T-helper 17 cell (primary cell): ENCODE results near the gene FLOT2. TPM values are rescaled to one million over a fixed set of nuclear protein-coding genes. Genes with fewer than 3 reads are reported as not detected.
A peak's percentile ranks its signal among the peaks of the same experiment; 100 is the strongest.
"Not testable (repeated sequence)": the region's sequence is repeated elsewhere in the genome, so short reads cannot be mapped to it uniquely, and the experiment has no call there.

Experiments
- ATAC-seq: fragments of 150-1000 bp; cut with Tn5 transposase; 2 replicates; pipeline ENCODE4 v1.10.0; 2021; ENCODE audit warnings: mild to moderate bottlenecking, moderate library complexity
- DNase-seq, 3 donors: peaks; one replicate each; pipeline versions ENCODE4 v3.0.0 to v3.0.0-alpha.2; 2020 to 2021
- H3K9me3 ChIP-seq: one replicate; pipeline ENCODE4 v1.7.0; 2013; ENCODE audit warnings: low read length, mild to moderate bottlenecking; ENCODE audit not compliant: control insufficient read depth, poor library complexity, severe bottlenecking
- H3K27ac Mint-ChIP-seq: one replicate; pipeline ENCODE4 v1.8.0; 2022; ENCODE audit warnings: mild to moderate bottlenecking, moderate library complexity, mixed read lengths
- H3K27me3 Mint-ChIP-seq: one replicate; pipeline ENCODE4 v1.8.0; 2022; ENCODE audit warnings: mixed read lengths
- H3K36me3 Mint-ChIP-seq: one replicate; pipeline ENCODE4 v1.8.0; 2022; ENCODE audit warnings: low read depth, mixed read lengths
- H3K4me1 Mint-ChIP-seq: one replicate; pipeline ENCODE4 v1.8.0; 2022; ENCODE audit warnings: mild to moderate bottlenecking, mixed read lengths
- H3K4me3 Mint-ChIP-seq: one replicate; pipeline ENCODE4 v1.8.0; 2022; ENCODE audit warnings: mild to moderate bottlenecking, moderate library complexity, mixed read lengths
- total RNA-seq, 4 donors: library from RNA in 2 of 4; stranded (reverse) in 2 of 4; gene quantifications; one replicate each; pipeline ENCODE4 v1.2.3 and lab custom pipeline; 2022 to 2026

Gene FLOT2
- total RNA-seq, 2 donors from 2014 or later: 132 to 147 TPM

DNA sequence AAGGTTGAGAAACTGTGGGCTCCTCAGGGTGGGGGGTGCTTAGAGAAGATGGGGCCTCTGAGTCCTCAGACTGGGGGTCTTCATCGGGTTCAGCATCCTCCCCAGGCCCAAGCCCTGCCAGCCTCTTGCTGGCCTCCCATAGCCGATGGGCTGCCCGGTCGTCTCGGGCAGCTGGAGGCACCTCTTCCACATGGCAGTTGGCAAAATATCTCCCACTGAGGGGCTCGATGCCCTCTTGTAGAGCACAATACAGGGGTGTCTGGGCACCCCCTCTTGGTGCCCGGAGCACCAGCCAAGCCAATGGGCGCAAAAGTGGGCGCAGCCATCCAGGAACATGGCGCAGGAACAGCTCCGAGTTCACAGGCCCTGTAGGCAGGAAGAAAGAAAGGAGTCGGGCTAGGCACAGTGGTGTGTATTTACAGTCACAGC, 1.0 kb upstream of the FLOT2 start:
- H3K9me3 ChIP-seq: no peaks in the 10 kb centered on the region
- peak overlapping the region; percentile 98 for H3K27ac Mint-ChIP-seq
- H3K4me3 Mint-ChIP-seq: peak overlapping the region; percentile 97
- DNase-seq (no peak), ATAC-seq (no peak)
- H3K4me1 Mint-ChIP-seq: peaks cover 47% of the 10 kb centered on the region
- no peaks in the 10 kb centered on the region for H3K27me3 Mint-ChIP-seq
- peaks cover 5% of the 10 kb centered on the region for H3K36me3 Mint-ChIP-seq

DNA sequence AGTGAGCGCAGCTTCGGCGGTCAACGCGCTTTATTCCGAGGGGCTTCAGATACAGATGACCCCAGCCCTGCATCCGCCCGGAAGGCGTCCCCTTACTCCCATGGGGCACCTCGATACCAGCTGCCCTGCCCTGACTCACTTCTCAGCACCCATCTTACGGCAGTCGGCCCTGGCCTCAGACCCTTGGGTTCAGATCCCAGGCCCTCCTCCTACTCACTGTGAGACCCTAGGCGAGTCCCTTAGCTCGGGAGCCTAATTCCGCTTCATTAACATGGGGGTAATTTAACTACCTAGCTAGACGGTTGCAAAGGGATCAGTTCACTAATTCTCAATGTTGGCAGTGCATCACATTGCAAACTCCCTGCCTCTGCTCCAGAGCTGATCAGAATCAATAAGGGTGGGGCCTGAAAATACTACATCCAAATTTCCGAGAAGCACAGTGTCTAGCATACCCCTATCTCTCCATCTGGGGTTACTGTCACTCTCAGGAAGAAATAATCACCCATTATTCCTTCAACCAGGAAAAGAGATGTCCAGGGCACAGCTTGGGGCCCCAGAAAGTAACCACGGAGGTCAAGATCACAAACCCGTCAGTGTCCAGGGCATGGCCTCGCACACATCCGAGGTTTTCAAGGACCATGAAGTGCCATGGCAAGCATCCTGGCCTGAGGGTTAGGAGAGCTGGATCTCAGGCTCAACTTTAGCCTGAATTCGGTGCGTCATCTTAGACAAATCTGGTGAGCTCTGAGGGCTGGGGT, 415 bp upstream of the FLOT2 start:
- no peaks in the 10 kb centered on the region for H3K9me3 ChIP-seq
- DNase-seq (no peak), ATAC-seq (no peak)
- Mint-ChIP-seq H3K4me3 (peak overlapping the region; percentile 97), H3K36me3 (peaks cover 5% of the 10 kb centered on the region), H3K4me1 (peaks cover 48% of the 10 kb centered on the region), H3K27me3 (no peaks in the 10 kb centered on the region), H3K27ac (peak overlapping the region; percentile 98)

DNA sequence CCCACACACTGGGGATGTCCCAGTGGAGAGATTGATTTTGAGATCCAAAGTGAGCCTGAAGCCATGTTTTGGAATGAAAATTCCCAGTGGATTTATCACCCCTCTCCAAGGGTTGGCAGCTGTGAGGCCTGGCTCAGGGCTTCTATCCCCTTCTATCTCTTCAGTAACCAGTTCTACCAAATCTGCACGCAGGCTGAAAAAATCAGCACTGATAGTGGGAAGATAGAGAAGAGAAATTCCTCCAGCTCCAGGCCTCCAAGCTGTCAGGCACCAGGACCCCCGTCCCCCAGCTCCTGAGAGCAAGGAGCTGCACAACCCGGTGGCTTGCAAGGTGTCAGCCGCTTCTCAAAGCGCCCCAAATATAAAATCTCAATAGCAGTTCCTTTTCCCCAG, 1.0 kb downstream of the FLOT2 start:
- H3K36me3 Mint-ChIP-seq: peaks cover 3% of the 10 kb centered on the region

GRCh38 chr17:28895794-28896447, 1.6 kb downstream of the FLOT2 start:
- ATAC-seq: no peak
- peak overlapping the region; percentile 98 for H3K27ac Mint-ChIP-seq
- H3K9me3 ChIP-seq: no peaks in the 10 kb centered on the region
- H3K27me3 Mint-ChIP-seq: no peaks in the 10 kb centered on the region
- peak overlapping the region; percentile 97 for H3K4me3 Mint-ChIP-seq
- H3K36me3 Mint-ChIP-seq: peaks cover 3% of the 10 kb centered on the region
- no peak for DNase-seq
- peaks cover 52% of the 10 kb centered on the region for H3K4me1 Mint-ChIP-seq

More for the DNA sequence above, 1.0 kb downstream of the FLOT2 start:
- DNase-seq (no peak), ATAC-seq (no peak)
- no peaks in the 10 kb centered on the region for H3K9me3 ChIP-seq
- no peaks in the 10 kb centered on the region for H3K27me3 Mint-ChIP-seq
- H3K27ac Mint-ChIP-seq: peak overlapping the region; percentile 98
- peaks cover 48% of the 10 kb centered on the region for H3K4me1 Mint-ChIP-seq
- peak overlapping the region; percentile 97 for H3K4me3 Mint-ChIP-seq

GRCh38 chr17:28893248-28894183, 4.0 kb downstream of the FLOT2 start:
- peak overlapping the region; percentile 90 for H3K4me3 Mint-ChIP-seq
- peaks cover 46% of the 10 kb centered on the region for H3K4me1 Mint-ChIP-seq
- not testable (repeated sequence) for H3K36me3 Mint-ChIP-seq, DNase-seq, H3K27me3 Mint-ChIP-seq, H3K9me3 ChIP-seq
- peak overlapping the region; percentile 100 for H3K27ac Mint-ChIP-seq
- ATAC-seq: peak; percentile 48

DNA sequence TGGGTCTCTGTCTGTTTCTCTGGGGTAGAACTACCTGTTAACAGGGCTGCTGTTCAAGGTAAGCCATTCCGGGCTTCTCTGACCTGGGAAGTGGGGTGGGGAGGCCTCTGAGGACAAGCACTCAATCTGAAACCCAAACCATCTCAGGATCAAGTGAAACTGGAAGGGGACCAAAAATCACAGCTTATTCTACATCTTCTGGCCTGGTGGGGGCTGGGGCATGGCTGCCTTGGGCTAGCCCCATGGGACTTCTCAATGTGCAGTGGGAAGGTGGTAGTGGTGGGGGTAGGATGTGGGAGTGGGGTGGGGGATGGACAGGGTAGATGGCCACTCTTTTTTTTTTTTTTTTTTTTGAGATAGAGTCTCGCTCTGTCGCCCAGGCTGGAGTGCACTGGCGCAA, 5.5 kb downstream of the FLOT2 start:
- ATAC-seq (no peak), DNase-seq (no peak)
- Mint-ChIP-seq H3K4me1 (peaks cover 38% of the 10 kb centered on the region), H3K4me3 (peak overlapping the region; percentile 28), H3K27ac (peak overlapping the region; percentile 88), H3K27me3 (no peaks in the 10 kb centered on the region), H3K36me3 (no peaks in the 10 kb centered on the region)
- H3K9me3 ChIP-seq: no peaks in the 10 kb centered on the region

DNA sequence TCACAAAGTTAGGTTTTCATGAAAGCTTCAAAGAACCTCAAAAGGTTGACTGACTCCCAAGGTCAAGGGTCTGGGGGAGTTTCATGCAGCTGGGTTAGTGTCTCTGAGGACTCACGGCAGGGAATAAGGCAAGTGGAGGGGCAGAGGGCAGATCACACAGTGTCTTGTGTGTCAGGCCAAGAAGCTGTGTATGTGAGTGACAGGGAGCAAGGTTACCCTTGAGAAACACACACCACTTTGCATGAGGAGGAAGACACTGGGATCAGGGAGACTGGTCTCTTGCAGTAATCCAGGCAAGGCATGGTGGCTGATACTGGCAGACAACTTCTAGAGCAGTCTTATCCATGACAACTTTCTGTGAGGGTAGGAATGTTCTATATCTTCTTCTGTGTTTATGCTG, 6.3 kb downstream of the FLOT2 start:
- no peaks in the 10 kb centered on the region for H3K9me3 ChIP-seq
- DNase-seq (no peak), ATAC-seq (no peak)
- Mint-ChIP-seq H3K27ac (peak overlapping the region; percentile 88), H3K4me3 (no peak overlapping the region), H3K4me1 (peaks cover 35% of the 10 kb centered on the region), H3K27me3 (no peaks in the 10 kb centered on the region), H3K36me3 (no peaks in the 10 kb centered on the region)

GRCh38 chr17:28889996-28890395, 7.5 kb downstream of the FLOT2 start:
- no peaks in the 10 kb centered on the region for H3K9me3 ChIP-seq
- peaks cover 30% of the 10 kb centered on the region for H3K4me1 Mint-ChIP-seq
- H3K4me3 Mint-ChIP-seq: no peak overlapping the region
- DNase-seq (no peak), ATAC-seq (no peak)
- no peaks in the 10 kb centered on the region for H3K27me3 Mint-ChIP-seq
- peak overlapping the region; percentile 49 for H3K27ac Mint-ChIP-seq
- peaks cover 1% of the 10 kb centered on the region for H3K36me3 Mint-ChIP-seq

DNA sequence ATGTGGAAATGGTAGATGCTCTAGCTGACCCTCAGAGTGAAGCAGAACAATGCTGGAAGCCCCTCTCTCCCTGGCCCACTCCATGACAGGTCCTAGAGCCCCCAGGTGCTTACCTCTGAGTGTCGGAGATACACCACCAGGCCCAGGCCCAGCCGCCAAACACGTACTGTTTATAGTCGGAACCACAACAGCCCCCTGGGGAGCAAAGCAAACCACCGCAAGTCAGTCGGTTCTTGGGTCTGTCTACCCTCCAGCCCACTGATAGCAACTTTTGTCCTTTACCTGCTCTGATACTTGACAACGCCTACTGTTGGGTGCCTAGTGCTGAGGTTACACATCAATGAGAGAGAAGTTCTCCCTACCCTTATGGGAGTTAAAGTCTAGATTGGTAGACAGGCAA, 8.7 kb downstream of the FLOT2 start:
- ATAC-seq (no peak), DNase-seq (no peak)
- no peak overlapping the region for H3K27ac Mint-ChIP-seq
- no peaks in the 10 kb centered on the region for H3K9me3 ChIP-seq
- H3K27me3 Mint-ChIP-seq: no peaks in the 10 kb centered on the region
- H3K36me3 Mint-ChIP-seq: peaks cover 2% of the 10 kb centered on the region
- H3K4me1 Mint-ChIP-seq: peaks cover 31% of the 10 kb centered on the region
- H3K4me3 Mint-ChIP-seq: no peak overlapping the region

GRCh38 chr17:28887871-28888471, 9.6 kb downstream of the FLOT2 start:
- Mint-ChIP-seq H3K4me3 (no peak overlapping the region), H3K27me3 (no peaks in the 10 kb centered on the region), H3K4me1 (peaks cover 23% of the 10 kb centered on the region), H3K36me3 (peaks cover 2% of the 10 kb centered on the region), H3K27ac (no peak overlapping the region)
- H3K9me3 ChIP-seq: no peaks in the 10 kb centered on the region
- DNase-seq: no peak
- ATAC-seq: no peak

- Mint-ChIP-seq H3K27me3 (no peaks in the 10 kb centered on the region), H3K36me3 (peaks cover 4% of the 10 kb centered on the region), H3K27ac (peak overlapping the region; percentile 39), H3K4me1 (peaks cover 11% of the 10 kb centered on the region), H3K4me3 (no peak overlapping the region)
- DNase-seq (no peak), ATAC-seq (no peak)
- no peaks in the 10 kb centered on the region for H3K9me3 ChIP-seq
Measured at GRCh38 chr17:28885951-28886350, 11.6 kb downstream of the FLOT2 start.

DNA sequence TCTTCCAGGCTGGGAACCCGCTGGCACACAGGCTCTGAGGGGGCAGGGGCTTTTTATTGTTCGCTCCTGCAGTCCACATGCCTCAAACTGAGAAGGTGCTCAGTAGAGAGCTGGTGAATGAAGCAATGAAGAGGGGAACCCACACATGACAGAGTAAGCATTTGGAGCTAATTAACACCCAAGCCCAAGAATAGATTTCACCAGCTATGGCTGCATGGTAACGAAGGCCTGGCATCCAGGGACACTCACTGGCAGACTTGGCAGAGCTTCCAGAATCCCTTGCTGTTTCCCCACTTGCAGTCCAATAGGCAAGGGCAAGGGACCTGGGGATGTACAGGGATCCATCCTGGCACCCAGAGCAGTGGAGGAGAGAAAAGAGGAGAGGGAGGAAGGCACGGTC, 12.2 kb downstream of the FLOT2 start:
- Mint-ChIP-seq H3K36me3 (peaks cover 4% of the 10 kb centered on the region), H3K27ac (peak overlapping the region; percentile 21), H3K4me3 (no peak overlapping the region), H3K4me1 (peaks cover 10% of the 10 kb centered on the region), H3K27me3 (no peaks in the 10 kb centered on the region)
- no peaks in the 10 kb centered on the region for H3K9me3 ChIP-seq
- no peak for DNase-seq
- no peak for ATAC-seq
